Measurements from ENCODE around the gene CDCA7.
A peak's percentile ranks its signal among the peaks of the same experiment; 100 is the strongest.
"Not testable (repeated sequence)": the region's sequence is repeated elsewhere in the genome, so short reads cannot be mapped to it uniquely, and the experiment has no call there.

The CDCA7 gene

GRCh38 chr2:173402405-173402974 is 47.8 kb downstream of the CDCA7 start:
- peak; percentile 71 for DNase-seq (ENCODE audit: low spot score)

- no peak for DNase-seq (ENCODE audit: low spot score)
Measured at GRCh38 chr2:173404841-173405750, 50.4 kb downstream of the CDCA7 start.

GRCh38 chr2:173407176-173407575 is 52.5 kb downstream of the CDCA7 start:
- DNase-seq (ENCODE audit: low spot score), result no peak

GRCh38 chr2:173407646-173408045 is 53.0 kb downstream of the CDCA7 start:
- DNase-seq (ENCODE audit: low spot score), result no peak

- no peak for DNase-seq (ENCODE audit: low spot score)
Measured at GRCh38 chr2:173410579-173410978, 55.9 kb downstream of the CDCA7 start.

- no peak for DNase-seq (ENCODE audit: low spot score)
Measured at GRCh38 chr2:173412628-173413027, 58.0 kb downstream of the CDCA7 start.

GRCh38 chr2:173414823-173415322 is 60.2 kb downstream of the CDCA7 start:
- DNase-seq (ENCODE audit: low spot score), result no peak

GRCh38 chr2:173415431-173416381 is 61.0 kb downstream of the CDCA7 start:
- no peak for DNase-seq (ENCODE audit: low spot score)

GRCh38 chr2:173416415-173417152 is 61.9 kb downstream of the CDCA7 start:
- not testable (repeated sequence) for DNase-seq (ENCODE audit: low spot score)

GRCh38 chr2:173417341-173417740 is 62.7 kb downstream of the CDCA7 start:
- DNase-seq (ENCODE audit: low spot score), result no peak

- no peak for DNase-seq (ENCODE audit: low spot score)
Measured at GRCh38 chr2:173417802-173418201, 63.1 kb downstream of the CDCA7 start.

All from CD4-positive, alpha-beta T cell treated with Interleukin-15 for 4 hours (primary cell).